ENCODE results near the gene GNG13. TPM values are rescaled to one million over a fixed set of nuclear protein-coding genes. Genes with fewer than 3 reads are reported as not detected.

GNG13 gene
- total and polyA plus RNA-seq, 9 of the 15 experiments (the other 6 are each of a cell fraction or from before 2014, with no cell fraction given) = not detected

- no peak for TF ChIP-seq POLR3G (IDR thresholded peaks at IDR 0.05; ENCODE audit: extremely low read depth, insufficient read length, insufficient replicate concordance)
- no peak for TF ChIP-seq XRCC4 (IDR thresholded peaks at IDR 0.05; ENCODE audit: extremely low read depth, insufficient read depth, insufficient read length)
- no peak for TF ChIP-seq RBM17 (IDR thresholded peaks at IDR 0.05; ENCODE audit: borderline replicate concordance, low read depth, low read length)
- no peak for TF ChIP-seq HNRNPLL (IDR thresholded peaks at IDR 0.05; ENCODE audit: low read depth, low read length, poor library complexity, severe bottlenecking)
- TF ChIP-seq CBFA2T3 (IDR thresholded peaks at IDR 0.05) = no peak
- TF ChIP-seq MNT (conservative IDR thresholded peaks at IDR 0.05) = peak; percentile 79 to 82
- TF ChIP-seq ZNF324 (CRISPR knock-in tag; IDR thresholded peaks at IDR 0.05) = no peak
- no peak for TF ChIP-seq NFXL1 (CRISPR knock-in tag; IDR thresholded peaks at IDR 0.05)
- TF ChIP-seq ZNF644 (tag; IDR thresholded peaks at IDR 0.05; ENCODE audit: low read depth) = peak; percentile 77; the same call in 1 of the 2 replicates
- TF ChIP-seq HDAC3 (IDR thresholded peaks at IDR 0.05; ENCODE audit: borderline replicate concordance, partially characterized antibody) = no peak
- TF ChIP-seq HMBOX1 (IDR thresholded peaks at IDR 0.05) = no peak
- TF ChIP-seq TAF7 (tag; IDR thresholded peaks at IDR 0.05) = no peak
- TF ChIP-seq TEAD4 (IDR thresholded peaks at IDR 0.05; ENCODE audit: low read length) = no peak; the same call in 1 of the 2 replicates
- no peak for TF ChIP-seq TEAD4 (CRISPR knock-in tag; IDR thresholded peaks at IDR 0.05; ENCODE audit: borderline replicate concordance)
- TF ChIP-seq ZNF395 (CRISPR knock-in tag; IDR thresholded peaks at IDR 0.05) = peak; percentile 73; the same call in 1 of the 2 replicates
- TF ChIP-seq RBM15 (IDR thresholded peaks at IDR 0.05; ENCODE audit: insufficient read depth, low read length) = no peak
- TF ChIP-seq HOXB6 (CRISPR knock-in tag; IDR thresholded peaks at IDR 0.05; ENCODE audit: borderline replicate concordance) = no peak
- no peak for TF ChIP-seq SMC3 (conservative IDR thresholded peaks at IDR 0.05; ENCODE audit: insufficient read depth, low read depth, low read length)
- no peak for TF ChIP-seq TEAD1 (CRISPR knock-in tag; IDR thresholded peaks at IDR 0.05)
- no peak; the same call in 1 of the 2 replicates for TF ChIP-seq CEBPG (CRISPR knock-in tag; IDR thresholded peaks at IDR 0.05)
- no peak for TF ChIP-seq CEBPG (tag; conservative IDR thresholded peaks at IDR 0.05 in 1 of 2, IDR thresholded peaks at IDR 0.05 in 1 of 2)
- TF ChIP-seq HMG20A (CRISPR knock-in tag; conservative IDR thresholded peaks at IDR 0.05) = no peak
- no peak for TF ChIP-seq SMAD1 (IDR thresholded peaks at IDR 0.05; ENCODE audit: low read depth, low read length, partially characterized antibody)
- no peak for TF ChIP-seq ZNF3 (CRISPR knock-in tag; IDR thresholded peaks at IDR 0.05)
- TF ChIP-seq ZNF717 (CRISPR knock-in tag; IDR thresholded peaks at IDR 0.05) = no peak
- TF ChIP-seq KAT8 (IDR thresholded peaks at IDR 0.05; ENCODE audit: low read depth) = no peak
- peak; percentile 69 for TF ChIP-seq TBP (optimal IDR thresholded peaks at IDR 0.05; ENCODE audit: low read depth, low read length)
These were observed 7.0 kb upstream of the GNG13 start (continued) for GRCh38 chr16:807347-808084.

All from K562 (cell line).